Thoracic aorta (tissue), 2 donors: ENCODE data around the gene ASMT. TPM values are rescaled to one million over a fixed set of nuclear protein-coding genes. Genes with fewer than 3 reads are reported as not detected.

ENCODE experiments used
- ATAC-seq: fragments of 150-250 bp; one replicate; pipeline ENCODE4 v1.8.0; 2017; ENCODE audit warnings: low read depth; ENCODE audit not compliant: insufficient number of reproducible peaks, low FRiP score
- DNase-seq: peaks from one replicate; pipeline ENCODE4 v3.0.0-alpha.2; 2020; ENCODE audit warnings: low spot score
- H3K27ac ChIP-seq, 2 donors: fragments of 200-600 bp; sonication (generic); 1 replicate in 1 of 2; 2 replicates in 1 of 2; pipeline ENCODE4 v1.5.1; 2016; ENCODE audit warnings: mild to moderate bottlenecking in 2 of 2, moderate library complexity in 2 of 2
- H3K27me3 ChIP-seq: fragments of 200-600 bp; sonication (generic); replicated peaks from 2 replicates; pipeline ENCODE4 v1.6.0; 2016; ENCODE audit warnings: mild to moderate bottlenecking; ENCODE audit not compliant: insufficient read depth
- H3K36me3 ChIP-seq: fragments of 200-600 bp; sonication (generic); one replicate; pipeline ENCODE4 v1.5.1; 2016
- H3K4me1 ChIP-seq, 2 donors: fragments of 200-600 bp; sonication (generic); 1 replicate in 1 of 2; 2 replicates in 1 of 2; pipeline versions ENCODE4 v1.5.1 to v1.6.0; 2016; ENCODE audit warnings: low read depth in 2 of 2, mild to moderate bottlenecking in 1 of 2; ENCODE audit not compliant: control insufficient read depth in 1 of 2
- H3K4me3 ChIP-seq: fragments of 200-600 bp; sonication (generic); 2 replicates; pipeline ENCODE4 v1.5.1; 2016; ENCODE audit warnings: mild to moderate bottlenecking
- H3K9me3 ChIP-seq: fragments of 200-600 bp; sonication (generic); 2 replicates; pipeline ENCODE4 v1.5.1; 2016
- total RNA-seq, 2 donors: library from RNA; depleted of rRNA; stranded (reverse); fragments of >200 nt; gene quantifications; one replicate each; pipeline versions ENCODE4 v1.1.0 to v1.2.3, GENCODE V29; 2016
- TF ChIP-seq, protein P1 (sequence below): fragments of 200-600 bp; sonication (generic); IDR thresholded peaks from one replicate; pipeline ENCODE4 v1.5.1; 2019; ENCODE audit warnings: antibody characterized with exemption

Gene ASMT
- total RNA-seq, 2 donors from 2014 or later, result not detected

DNA sequence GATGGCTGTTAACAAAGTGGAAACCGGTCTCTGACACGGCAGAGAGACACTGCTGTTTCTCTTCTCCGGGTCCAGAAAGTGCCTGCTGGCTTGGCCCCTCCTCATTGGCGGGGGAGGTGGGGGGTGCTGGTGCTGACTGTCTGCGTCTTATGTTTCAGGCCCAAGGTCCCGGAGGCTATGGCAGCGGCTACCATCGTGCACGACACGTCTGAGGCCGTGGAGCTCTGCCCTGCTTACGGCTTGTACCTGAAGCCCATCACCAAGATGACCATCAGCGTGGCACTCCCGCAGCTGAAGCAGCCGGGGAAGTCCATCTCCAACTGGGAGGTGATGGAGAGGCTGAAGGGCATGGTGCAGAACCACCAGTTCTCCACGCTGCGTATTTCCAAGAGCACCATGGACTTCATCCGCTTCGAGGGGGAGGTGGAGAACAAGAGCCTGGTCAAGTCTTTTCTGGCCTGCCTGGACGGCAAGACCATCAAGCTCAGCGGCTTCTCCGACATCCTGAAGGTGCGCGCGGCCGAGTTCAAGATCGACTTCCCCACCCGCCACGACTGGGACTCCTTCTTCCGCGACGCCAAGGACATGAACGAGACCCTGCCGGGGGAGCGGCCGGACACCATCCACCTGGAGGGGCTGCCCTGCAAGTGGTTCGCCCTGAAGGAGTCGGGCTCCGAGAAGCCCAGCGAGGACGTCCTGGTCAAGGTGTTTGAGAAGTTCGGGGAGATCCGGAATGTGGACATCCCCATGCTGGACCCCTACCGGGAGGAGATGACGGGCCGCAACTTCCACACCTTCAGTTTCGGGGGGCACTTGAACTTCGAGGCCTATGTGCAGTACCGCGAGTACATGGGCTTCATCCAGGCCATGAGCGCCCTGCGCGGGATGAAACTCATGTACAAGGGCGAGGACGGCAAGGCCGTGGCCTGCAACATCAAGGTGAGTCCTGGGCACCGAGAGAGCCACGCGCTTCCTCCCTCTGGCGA, 21.3 kb upstream of the ASMT start:
- no peak for ATAC-seq
- TF ChIP-seq, protein P1, sequence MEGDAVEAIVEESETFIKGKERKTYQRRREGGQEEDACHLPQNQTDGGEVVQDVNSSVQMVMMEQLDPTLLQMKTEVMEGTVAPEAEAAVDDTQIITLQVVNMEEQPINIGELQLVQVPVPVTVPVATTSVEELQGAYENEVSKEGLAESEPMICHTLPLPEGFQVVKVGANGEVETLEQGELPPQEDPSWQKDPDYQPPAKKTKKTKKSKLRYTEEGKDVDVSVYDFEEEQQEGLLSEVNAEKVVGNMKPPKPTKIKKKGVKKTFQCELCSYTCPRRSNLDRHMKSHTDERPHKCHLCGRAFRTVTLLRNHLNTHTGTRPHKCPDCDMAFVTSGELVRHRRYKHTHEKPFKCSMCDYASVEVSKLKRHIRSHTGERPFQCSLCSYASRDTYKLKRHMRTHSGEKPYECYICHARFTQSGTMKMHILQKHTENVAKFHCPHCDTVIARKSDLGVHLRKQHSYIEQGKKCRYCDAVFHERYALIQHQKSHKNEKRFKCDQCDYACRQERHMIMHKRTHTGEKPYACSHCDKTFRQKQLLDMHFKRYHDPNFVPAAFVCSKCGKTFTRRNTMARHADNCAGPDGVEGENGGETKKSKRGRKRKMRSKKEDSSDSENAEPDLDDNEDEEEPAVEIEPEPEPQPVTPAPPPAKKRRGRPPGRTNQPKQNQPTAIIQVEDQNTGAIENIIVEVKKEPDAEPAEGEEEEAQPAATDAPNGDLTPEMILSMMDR, result no peak
- Histone ChIP-seq H3K9me3 (no peaks in the 10 kb centered on the region), H3K27me3 (no peaks in the 10 kb centered on the region), H3K4me3 (peak overlapping the region; percentile 93), H3K4me1 (peaks cover 13 to 17% of the 10 kb centered on the region in 2 donors), H3K27ac (no peak overlapping the region), H3K36me3 (peaks cover 46% of the 10 kb centered on the region)
- no peak for DNase-seq

DNA sequence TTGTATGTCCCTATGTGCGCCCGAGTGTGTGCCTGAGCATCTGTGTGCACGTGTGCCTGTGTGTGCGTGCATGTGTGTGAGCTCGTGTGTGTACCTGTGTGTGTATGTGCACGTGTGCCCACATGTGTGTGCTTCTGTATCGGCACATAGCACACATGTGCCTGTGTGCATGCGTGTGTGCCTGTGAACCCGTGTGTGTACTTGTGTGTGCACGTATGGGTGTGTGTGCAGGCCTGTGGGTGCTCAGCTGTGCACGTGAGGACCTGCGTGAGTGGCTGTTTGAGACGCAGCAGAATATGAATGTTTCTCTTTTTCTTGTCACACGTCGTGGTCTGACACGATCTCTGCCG, 19.2 kb upstream of the ASMT start:
- ATAC-seq (no peak), DNase-seq (no peak)
- H3K9me3 ChIP-seq, result no peaks in the 10 kb centered on the region
- TF ChIP-seq, protein P1, result no peak
- H3K27me3 ChIP-seq, result no peaks in the 10 kb centered on the region
- H3K4me1 ChIP-seq, result peaks cover 13 to 17% of the 10 kb centered on the region in 2 donors
- no peak overlapping the region for H3K4me3 ChIP-seq
- no peak overlapping the region for H3K27ac ChIP-seq
- peaks cover 68% of the 10 kb centered on the region for H3K36me3 ChIP-seq

DNA sequence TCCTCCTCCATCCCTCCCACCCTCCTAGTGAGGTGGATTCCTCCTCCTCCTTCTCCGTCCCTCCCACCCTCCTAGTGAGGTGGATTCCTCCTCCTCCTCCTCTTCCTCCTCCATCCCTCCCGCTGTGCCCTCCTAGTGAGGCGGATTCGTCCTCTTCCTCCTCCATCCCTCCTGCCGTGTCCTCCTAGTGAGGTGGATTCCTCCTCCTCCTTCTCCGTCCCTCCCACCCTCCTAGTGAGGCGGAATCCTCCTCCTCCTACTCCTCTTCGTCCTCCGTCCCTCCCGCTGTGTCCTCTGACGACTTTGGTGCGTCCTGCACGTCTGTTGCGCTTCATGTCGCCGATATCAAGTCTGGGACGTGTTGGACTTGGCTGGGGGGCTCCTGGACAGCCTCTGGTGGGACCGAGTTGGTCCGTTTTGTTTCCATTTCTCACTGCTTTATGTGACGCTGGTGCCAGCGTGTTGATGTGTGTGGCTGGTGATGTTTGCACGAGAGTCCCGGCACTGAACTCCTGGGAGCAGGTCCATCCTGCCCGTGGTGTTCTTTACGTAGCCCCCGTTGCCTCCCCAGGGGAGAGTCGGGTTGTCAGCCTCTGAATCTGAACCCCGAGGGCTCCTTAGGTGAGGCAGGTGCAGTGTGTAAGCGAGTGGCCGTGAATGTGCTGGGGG, 18.0 kb upstream of the ASMT start:
- Histone ChIP-seq H3K27ac (no peak overlapping the region), H3K36me3 (peaks cover 79% of the 10 kb centered on the region), H3K4me3 (no peak overlapping the region), H3K4me1 (peaks cover 13 to 17% of the 10 kb centered on the region in 2 donors), H3K9me3 (no peaks in the 10 kb centered on the region), H3K27me3 (no peaks in the 10 kb centered on the region)
- TF ChIP-seq, protein P1, result no peak
- no peak for DNase-seq
- ATAC-seq, result no peak

DNA sequence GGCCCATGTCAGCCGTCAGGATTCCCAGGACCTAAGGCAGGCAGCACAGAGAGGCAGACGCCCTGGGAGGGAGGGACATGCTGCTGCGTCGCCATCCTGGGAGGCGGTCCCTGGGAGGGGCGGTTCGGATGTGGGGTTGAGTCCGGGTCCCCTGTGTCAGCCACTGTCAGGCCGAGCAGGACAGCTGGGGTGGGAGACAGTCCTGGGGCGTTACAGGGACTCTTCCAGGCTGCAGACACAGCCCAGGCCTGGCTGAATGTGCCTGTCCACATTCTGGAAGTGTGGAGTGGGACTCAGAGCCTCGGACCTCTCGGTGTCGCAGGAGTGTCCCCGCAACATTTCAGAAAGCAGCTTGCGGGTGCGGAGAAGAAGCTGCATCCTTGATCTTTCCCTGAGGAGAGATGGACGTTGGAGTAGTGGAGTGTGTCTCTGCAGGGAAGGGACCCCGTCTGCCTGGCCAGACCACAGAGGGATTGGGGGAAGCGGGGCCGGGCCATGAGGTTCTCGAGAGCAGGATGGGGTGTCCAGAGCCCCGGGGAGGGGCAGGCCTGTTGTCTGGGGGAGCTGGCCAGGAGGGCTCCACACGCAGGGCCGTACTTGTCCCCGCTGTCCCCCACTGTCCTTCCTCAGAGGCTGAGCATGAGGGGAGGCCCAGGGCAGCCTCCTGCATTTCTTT, 17.4 kb upstream of the ASMT start:
- Histone ChIP-seq H3K4me3 (no peak overlapping the region), H3K27me3 (no peaks in the 10 kb centered on the region), H3K9me3 (no peaks in the 10 kb centered on the region), H3K4me1 (peaks cover 10 to 13% of the 10 kb centered on the region in 2 donors), H3K36me3 (peaks cover 86% of the 10 kb centered on the region), H3K27ac (no peak overlapping the region)
- TF ChIP-seq, protein P1, result no peak
- no peak for ATAC-seq
- DNase-seq, result no peak
